ENCODE measurements around the gene SRGAP1. TPM values are rescaled to one million over a fixed set of nuclear protein-coding genes. Genes with fewer than 3 reads are reported as not detected.
"Not testable (repeated sequence)": the region's sequence is repeated elsewhere in the genome, so short reads cannot be mapped to it uniquely, and the experiment has no call there.

SRGAP1 gene
- total RNA-seq, 1 experiment from 2014 or later: 26.8 TPM

DNA sequence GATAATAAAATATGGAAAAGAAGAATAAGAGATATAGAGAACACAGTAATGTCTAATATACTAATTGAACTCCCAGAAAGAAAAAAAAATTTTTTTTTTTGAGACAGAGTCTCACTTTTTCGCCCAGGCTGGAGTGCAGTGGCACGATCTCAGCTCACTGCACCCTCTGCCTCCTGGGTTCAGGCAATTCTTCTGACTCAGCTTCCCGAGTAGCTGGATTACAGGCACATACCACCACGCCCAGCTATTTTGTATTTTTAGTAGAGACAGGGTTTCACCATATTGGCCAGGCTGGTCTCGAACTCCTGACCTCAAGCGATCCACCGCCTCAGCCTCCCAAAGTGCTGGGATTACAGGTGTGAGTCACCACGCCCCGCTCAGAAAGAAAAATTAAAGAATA, 232.1 kb downstream of the SRGAP1 start:
- POLR2A ChIA-PET; H3K27ac ChIP-seq (ENCODE audit: low read length); H3K36me3 ChIP-seq (ENCODE audit: control insufficient read depth, insufficient read depth, low read length); intact Hi-C loops (cut with micrococcal nuclease; ENCODE audit: unreplicated experiment); H3K27me3 ChIP-seq (ENCODE audit: control insufficient read depth, insufficient read depth, low read length); H3K4me3 ChIP-seq (ENCODE audit: low read depth in 2 of 2, low read length in 2 of 2); DNase-seq (ENCODE audit: low read depth, low spot score); in situ Hi-C loops (cut with HindIII; ENCODE audit: low pct_unique_long_range_greater_than_20kb, low sequenced_read_pairs); ATAC-seq; H3K4me1 ChIP-seq (ENCODE audit: control insufficient read depth, insufficient read depth, low read length); BruUV-seq (replicated peaks): not testable (repeated sequence)
- peaks cover 11% of the 10 kb centered on the region; the same call in 1 of the 2 replicates for H3K9me3 ChIP-seq (ENCODE audit: control insufficient read depth, insufficient read depth, low read depth, low read length)
- CTCF ChIA-PET: interaction anchor here (0.6 kb wide), 1 partner anchor 9 kb away, joined by 3 read pairs; no protein-coding TSS in a partner anchor

DNA sequence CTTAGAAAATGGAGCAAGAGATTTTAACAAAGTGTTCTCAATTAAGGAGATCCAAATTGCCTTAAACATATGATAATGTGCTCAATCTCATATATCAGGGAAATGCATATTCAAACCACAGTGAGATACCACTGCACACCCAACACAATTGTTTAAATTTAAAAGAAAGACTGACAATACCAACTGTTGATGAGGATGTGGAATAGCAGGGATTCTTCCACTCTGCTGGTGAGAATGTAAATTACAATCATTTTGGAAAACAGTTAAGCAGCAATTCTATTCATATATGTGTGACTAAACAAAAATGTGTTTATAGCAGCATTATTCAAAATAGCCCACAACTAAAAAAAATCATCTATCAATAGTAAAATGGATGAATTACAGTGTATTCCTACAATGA, 233.4 kb downstream of the SRGAP1 start:
- ATAC-seq (no peak), DNase-seq (ENCODE audit: low read depth, low spot score) (no peak)
- Histone ChIP-seq H3K27ac (ENCODE audit: low read length) (no peak overlapping the region), H3K9me3 (ENCODE audit: control insufficient read depth, insufficient read depth, low read depth, low read length) (peaks cover 11% of the 10 kb centered on the region; the same call in 1 of the 2 replicates), H3K27me3 (ENCODE audit: control insufficient read depth, insufficient read depth, low read length) (no peaks in the 10 kb centered on the region), H3K4me1 (ENCODE audit: control insufficient read depth, insufficient read depth, low read length) (no peaks in the 10 kb centered on the region), H3K36me3 (ENCODE audit: control insufficient read depth, insufficient read depth, low read length) (peaks cover 4% of the 10 kb centered on the region; the same call in 1 of the 2 replicates), H3K4me3 (ENCODE audit: low read depth in 2 of 2, low read length in 2 of 2) (no peak overlapping the region)
- ChIA-PET CTCF (no interaction called here), POLR2A (no interaction called here)
- no peak for TF ChIP-seq POLR2AphosphoS5 (IDR thresholded peaks at IDR 0.05; ENCODE audit: low read depth, low read length)
- TF ChIP-seq, protein P1, sequence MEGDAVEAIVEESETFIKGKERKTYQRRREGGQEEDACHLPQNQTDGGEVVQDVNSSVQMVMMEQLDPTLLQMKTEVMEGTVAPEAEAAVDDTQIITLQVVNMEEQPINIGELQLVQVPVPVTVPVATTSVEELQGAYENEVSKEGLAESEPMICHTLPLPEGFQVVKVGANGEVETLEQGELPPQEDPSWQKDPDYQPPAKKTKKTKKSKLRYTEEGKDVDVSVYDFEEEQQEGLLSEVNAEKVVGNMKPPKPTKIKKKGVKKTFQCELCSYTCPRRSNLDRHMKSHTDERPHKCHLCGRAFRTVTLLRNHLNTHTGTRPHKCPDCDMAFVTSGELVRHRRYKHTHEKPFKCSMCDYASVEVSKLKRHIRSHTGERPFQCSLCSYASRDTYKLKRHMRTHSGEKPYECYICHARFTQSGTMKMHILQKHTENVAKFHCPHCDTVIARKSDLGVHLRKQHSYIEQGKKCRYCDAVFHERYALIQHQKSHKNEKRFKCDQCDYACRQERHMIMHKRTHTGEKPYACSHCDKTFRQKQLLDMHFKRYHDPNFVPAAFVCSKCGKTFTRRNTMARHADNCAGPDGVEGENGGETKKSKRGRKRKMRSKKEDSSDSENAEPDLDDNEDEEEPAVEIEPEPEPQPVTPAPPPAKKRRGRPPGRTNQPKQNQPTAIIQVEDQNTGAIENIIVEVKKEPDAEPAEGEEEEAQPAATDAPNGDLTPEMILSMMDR (IDR thresholded peaks at IDR 0.05): peak; percentile 40; the same call in 1 of the 2 replicates
- BruUV-seq (replicated peaks): no TSS peak
- intact Hi-C loops (cut with micrococcal nuclease; ENCODE audit: unreplicated experiment): no loop called here
- in situ Hi-C loops (cut with HindIII; ENCODE audit: low pct_unique_long_range_greater_than_20kb, low sequenced_read_pairs): no loop called here

DNA sequence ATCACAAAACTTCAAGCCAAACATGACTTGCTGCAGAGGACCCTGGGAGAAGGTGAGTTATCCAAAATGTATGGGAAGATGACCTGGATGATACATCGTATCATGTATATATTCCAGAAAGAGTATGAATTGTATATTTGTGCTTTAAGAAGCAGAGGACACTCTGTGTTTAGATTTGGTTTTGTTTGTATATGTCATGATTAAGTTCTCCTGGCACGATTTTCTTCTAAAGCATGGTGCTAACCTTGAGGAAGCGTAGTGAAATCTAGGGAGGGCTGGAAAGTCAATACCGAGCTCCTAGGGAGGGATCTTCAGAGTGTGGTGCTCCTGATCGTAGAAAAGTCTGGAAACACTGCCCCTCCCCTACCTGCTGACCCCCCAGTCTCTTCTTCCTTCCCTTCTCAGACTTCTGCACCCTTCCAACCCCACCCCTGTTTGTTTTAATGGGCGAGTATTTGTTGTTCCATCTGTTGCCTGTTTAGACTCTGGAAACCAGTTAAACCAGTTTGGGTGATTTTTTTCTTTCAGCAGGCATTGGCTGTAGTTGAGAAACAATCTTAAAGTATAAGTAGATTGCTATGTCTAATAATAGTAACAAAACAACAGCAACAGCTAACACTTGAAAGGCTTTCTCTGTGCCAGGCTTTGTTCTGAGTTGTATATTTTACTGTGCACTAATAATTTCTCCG, 236.0 kb downstream of the SRGAP1 start:
- DNase-seq (ENCODE audit: low read depth, low spot score): no peak
- peaks cover 7% of the 10 kb centered on the region; the same call in 1 of the 2 replicates for H3K36me3 ChIP-seq (ENCODE audit: control insufficient read depth, insufficient read depth, low read length)
- H3K27me3 ChIP-seq (ENCODE audit: control insufficient read depth, insufficient read depth, low read length): no peaks in the 10 kb centered on the region
- intact Hi-C loops (cut with micrococcal nuclease; ENCODE audit: unreplicated experiment) (no loop called here), in situ Hi-C loops (cut with HindIII; ENCODE audit: low pct_unique_long_range_greater_than_20kb, low sequenced_read_pairs) (no loop called here)
- no peaks in the 10 kb centered on the region for H3K9me3 ChIP-seq (ENCODE audit: control insufficient read depth, insufficient read depth, low read depth, low read length)
- 0 out of 2 replicates have a peak, but pooled peaks cover 3% of the 10 kb centered on the region for H3K4me1 ChIP-seq (ENCODE audit: control insufficient read depth, insufficient read depth, low read length)
- no peak overlapping the region for H3K4me3 ChIP-seq (ENCODE audit: low read depth in 2 of 2, low read length in 2 of 2)
- ChIA-PET POLR2A (no interaction called here), CTCF (no interaction called here)
- no peak for TF ChIP-seq SIN3A (IDR thresholded peaks at IDR 0.05; ENCODE audit: borderline replicate concordance, insufficient read depth, low read depth, low read length)
- TF ChIP-seq, protein P1 (IDR thresholded peaks at IDR 0.05): no peak
- TF ChIP-seq, protein P2, sequence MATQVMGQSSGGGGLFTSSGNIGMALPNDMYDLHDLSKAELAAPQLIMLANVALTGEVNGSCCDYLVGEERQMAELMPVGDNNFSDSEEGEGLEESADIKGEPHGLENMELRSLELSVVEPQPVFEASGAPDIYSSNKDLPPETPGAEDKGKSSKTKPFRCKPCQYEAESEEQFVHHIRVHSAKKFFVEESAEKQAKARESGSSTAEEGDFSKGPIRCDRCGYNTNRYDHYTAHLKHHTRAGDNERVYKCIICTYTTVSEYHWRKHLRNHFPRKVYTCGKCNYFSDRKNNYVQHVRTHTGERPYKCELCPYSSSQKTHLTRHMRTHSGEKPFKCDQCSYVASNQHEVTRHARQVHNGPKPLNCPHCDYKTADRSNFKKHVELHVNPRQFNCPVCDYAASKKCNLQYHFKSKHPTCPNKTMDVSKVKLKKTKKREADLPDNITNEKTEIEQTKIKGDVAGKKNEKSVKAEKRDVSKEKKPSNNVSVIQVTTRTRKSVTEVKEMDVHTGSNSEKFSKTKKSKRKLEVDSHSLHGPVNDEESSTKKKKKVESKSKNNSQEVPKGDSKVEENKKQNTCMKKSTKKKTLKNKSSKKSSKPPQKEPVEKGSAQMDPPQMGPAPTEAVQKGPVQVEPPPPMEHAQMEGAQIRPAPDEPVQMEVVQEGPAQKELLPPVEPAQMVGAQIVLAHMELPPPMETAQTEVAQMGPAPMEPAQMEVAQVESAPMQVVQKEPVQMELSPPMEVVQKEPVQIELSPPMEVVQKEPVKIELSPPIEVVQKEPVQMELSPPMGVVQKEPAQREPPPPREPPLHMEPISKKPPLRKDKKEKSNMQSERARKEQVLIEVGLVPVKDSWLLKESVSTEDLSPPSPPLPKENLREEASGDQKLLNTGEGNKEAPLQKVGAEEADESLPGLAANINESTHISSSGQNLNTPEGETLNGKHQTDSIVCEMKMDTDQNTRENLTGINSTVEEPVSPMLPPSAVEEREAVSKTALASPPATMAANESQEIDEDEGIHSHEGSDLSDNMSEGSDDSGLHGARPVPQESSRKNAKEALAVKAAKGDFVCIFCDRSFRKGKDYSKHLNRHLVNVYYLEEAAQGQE (IDR thresholded peaks at IDR 0.05; ENCODE audit: insufficient read depth in 1 of 2, low read depth in 2 of 2, low read length in 1 of 2): no peak
- BruUV-seq (replicated peaks): no TSS peak
- no peak for ATAC-seq
- H3K27ac ChIP-seq (ENCODE audit: low read length): no peak overlapping the region
